Activated CD8-positive, alpha-beta memory T cell treated with anti-CD3 and anti-CD28 coated beads for 1 hour (primary cell): Measurements from ENCODE around the gene TENM4.

Source experiments
- DNase-seq, 2 donors: peaks; one replicate each; pipeline ENCODE4 v3.0.0-alpha.2; 2020; ENCODE audit warnings: low read depth in 1 of 2; ENCODE audit errors: extremely low read depth in 1 of 2

Gene TENM4

DNA sequence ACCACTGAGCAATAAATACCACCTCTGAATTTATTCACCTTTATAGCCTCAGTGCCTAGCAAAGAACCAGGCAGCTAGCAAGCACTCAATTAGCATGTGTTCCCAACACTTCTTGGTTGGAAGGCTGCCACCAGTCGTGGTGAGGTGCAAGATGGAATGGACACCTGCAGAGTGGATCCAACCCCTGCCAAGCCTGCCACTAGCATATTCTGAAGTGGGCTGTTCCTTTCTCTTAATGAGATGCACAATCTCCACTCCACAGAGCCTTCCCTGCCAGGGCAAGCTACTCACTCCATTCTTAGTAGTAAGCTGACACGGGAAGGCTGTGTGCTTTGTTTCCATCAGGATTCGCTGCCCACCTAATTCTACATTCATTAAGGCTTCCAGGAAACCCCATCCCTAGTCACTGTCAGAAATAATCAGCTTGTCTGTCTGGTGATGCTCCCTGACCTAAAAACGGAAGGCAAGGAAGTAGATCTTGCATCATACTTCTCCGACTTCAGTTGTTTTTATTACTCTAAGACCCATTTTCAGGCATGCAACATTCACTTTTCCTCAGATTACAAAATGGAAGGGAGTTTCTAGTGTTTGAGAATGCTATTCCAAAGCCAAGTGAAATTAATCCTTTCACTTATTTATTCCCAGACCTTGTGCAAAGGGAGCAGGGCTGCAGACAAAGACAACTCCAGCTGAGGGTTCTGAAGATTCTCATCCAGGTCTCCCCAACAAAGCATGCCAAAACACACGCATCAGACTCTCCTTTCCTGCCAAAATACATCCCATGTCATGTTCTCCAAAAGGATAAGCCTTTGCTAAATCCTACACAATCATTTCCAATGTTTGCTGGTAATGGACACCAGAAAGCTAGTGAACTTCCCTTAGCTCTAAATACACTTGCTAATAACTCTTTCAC, 128.0 kb downstream of the TENM4 start:
- DNase-seq: no peak

DNA sequence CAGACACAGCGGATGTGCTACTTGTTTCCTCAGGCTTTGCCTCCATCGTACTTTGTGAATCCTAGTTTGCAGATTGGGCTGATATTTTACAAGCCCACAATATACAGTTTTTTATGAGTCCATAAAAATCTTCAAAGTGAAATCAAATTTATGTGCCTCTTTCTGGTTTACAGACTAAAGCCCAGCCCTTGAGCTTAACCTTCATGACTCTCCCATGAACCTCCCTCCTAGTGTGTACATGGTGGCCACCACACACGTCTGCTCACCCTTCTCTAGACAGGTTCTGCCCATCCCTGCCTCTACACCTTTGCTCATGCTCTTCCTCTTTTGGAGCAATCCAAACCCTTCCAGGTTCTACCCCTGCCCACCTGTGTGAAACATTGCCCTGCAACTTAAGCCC, 129.4 kb downstream of the TENM4 start:
- DNase-seq: no peak

DNA sequence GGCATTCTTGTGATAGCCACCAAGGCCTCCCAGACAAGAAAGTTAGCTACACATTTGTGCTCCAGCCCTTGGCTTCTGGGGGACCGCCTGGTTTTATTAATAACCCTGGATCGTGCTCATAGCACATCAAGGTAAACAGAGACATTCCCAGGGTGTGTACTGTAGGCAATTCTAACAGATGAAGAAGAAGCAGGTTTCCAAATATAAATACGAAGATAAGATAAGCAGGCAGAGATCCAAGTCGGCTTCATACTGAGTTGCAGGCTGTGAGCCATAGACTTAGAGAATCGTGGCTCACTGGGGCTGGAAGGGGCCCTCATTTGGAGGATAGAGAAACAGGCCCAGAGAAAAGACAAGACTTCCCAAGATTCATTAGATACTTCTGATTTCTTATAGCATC, 131.4 kb downstream of the TENM4 start:
- DNase-seq: no peak

DNA sequence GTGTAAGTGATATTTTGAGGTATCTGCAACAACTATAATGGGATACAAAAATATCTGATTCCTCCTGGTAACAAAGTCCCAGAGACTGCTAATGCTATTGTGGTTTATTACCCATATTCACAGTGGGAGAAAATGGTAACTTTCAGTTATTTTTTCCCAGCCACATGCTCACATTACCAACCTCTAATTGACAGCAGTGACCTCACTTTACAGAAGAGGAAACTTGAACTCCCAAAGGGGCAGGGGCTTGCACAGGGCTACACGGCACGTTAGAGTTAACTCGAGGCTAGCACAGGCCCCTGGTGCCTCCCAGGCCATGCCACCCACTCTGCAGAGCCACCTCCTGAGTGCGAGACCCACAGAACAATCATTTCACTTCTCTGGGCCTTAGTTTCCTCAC, 132.4 kb downstream of the TENM4 start:
- DNase-seq: no peak

DNA sequence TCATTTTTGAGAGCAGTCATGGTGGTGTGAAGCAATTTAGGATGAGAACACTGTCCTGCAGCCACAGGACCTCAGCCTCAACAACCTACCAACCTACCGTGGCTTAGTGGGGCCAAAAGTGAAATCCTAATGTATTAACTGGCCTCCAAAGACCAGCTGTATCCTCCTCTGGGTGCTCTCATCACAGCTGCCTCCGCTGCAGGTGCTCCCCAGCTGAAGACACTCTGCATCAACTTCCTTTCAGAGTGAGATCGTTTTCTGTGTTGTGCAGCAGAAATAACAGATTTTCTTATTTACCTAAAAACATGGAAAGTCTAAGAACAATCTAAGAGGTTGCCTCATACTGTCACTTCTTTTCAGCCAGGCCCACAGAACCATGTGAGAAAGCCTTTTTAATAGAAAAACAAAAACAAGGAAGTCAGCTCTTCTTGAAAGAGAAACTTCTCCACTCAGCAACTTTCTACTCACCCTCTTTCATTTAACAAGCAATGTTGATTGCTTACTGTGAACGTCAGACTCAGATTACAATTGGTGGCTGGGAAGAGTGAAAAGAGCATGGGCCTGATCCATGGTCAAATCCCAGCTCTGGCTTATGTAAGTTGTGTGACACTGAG, 136.1 kb downstream of the TENM4 start:
- DNase-seq: no peak

DNA sequence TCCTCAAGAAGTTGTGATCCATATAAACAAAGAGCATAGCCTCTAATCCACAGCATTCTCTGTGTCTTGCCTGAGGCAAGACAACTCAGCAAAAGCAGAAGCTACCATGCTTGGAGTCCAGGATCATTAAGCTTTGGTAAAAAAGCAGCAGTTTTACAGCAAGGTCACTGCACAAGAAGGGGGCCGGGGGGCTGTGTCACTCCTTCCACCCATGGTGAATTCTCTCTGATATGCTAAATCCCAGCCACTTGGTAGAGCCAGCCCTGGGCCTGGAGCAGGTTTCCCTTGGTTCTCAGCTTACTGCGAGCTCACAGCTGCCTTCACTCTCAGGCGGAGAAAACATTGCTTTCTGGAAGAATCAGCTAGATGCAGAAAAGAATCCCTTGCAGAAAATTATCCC, 144.7 kb downstream of the TENM4 start:
- no peak for DNase-seq

DNA sequence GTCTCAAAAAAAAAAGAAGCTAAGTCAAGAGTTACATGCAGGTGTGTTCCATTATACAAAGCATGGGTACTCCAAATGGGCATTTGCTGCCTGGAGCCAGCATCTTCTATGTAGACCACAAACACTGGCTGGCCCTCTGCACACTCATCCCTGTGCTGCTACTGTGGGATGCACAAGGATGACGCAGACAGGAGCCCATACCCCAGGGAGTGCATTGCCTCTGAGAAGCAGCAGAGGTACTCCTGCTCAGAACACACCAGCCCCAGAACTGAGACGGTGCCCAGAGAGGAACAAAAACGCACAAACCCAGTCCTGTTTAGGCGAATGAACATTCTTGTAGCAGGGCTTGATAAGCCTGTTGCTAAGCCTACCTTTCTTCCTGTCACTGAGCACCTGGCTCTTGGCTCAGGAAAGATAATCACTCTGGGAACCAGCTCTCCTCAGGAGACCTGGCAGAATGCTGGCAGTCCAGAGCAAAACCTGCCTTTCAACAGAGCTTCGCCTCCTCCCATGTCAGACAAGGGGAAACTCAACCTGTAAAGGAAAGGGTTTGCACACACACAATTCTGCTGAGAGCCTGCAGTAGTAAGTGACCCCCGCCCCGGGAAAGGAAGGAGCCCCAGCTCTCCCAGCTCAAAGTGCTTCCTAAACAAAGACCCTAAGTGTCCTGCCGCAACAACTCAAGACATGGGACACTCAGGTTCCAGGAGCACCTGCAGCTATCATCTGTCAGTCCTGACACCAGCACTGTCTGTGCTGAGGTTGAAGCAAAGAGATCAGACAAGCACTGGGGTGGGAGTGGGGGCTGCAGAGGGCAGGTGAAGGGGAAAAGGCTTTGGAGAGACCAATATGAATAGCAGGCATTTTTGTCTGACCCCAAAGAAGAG, 145.7 kb downstream of the TENM4 start:
- no peak for DNase-seq

DNA sequence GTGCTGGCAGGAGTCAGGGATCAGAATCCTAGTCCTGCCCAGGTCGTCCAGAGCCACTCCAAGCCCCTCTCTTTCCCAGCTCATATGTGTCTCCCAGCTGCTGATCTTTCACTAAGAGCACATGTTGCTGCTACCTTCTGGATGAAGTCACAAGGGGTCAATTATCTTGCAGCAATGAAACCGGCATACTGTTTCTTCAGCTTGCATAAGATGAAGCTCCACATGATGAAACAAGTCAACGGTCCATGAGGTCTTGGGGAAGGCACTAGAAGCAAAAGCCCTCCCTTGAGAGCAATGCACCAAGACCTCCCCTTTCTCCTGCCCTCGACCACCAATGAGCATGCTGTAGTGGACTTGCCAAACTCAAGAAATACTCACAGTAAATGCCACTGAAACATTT, 148.9 kb downstream of the TENM4 start:
- DNase-seq: no peak

DNA sequence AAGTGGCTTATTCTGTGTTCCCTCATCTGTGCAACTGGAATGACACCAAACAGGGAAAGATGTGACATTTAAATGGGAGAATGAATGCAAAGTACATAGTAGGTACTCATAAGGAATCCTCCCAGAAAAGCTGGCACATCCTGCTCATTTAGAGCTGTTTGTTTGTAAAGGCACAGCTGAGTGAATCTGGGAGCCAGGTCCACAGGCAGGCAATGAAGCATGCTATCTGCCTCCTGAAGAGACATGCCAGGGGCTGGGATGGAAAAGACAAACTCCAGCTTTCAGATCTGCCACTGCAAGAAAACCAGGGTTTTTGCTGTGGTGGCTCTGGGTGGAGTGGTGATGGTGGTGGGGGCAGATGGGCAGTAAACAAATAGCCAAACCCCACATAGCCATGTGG, 150.1 kb downstream of the TENM4 start:
- DNase-seq: no peak

DNA sequence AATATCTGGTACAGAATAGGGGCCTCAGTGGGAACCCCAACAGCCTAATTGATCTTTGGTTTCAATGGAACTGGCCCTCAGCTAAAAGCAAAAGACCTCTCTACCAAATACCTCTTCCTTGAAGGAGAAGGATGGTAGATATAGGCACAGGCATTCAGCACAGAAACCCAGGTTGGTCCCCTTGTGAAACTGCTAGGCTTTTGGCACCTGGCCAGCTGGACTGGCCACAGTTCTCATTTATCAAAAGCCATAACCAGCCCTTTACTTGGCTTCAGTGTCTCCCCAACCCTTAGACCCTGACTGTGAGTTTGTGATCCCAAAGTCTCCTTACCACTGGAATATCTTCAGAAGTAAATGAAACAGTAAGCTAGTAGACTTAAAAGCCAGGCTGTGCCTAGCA, 152.9 kb downstream of the TENM4 start:
- no peak for DNase-seq

DNA sequence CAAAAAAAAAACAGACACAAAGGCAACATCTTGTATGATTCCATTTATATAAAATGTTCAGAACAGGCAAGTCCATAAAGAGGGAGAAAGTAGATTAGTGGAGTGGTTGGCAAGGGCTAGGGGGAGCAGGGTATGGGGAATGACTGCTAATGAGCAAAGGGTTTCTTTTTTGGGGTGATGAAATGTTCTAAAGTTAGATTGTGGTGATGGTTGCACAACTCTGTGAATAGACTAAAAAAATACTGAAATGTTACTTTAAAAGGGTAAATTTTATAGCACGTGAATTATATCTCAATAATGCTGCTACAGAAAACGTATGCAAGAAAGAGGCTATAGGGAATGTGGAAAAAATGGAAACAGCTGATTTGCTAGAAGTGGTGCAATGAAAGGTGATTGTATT, 155.1 kb downstream of the TENM4 start:
- no peak for DNase-seq

DNA sequence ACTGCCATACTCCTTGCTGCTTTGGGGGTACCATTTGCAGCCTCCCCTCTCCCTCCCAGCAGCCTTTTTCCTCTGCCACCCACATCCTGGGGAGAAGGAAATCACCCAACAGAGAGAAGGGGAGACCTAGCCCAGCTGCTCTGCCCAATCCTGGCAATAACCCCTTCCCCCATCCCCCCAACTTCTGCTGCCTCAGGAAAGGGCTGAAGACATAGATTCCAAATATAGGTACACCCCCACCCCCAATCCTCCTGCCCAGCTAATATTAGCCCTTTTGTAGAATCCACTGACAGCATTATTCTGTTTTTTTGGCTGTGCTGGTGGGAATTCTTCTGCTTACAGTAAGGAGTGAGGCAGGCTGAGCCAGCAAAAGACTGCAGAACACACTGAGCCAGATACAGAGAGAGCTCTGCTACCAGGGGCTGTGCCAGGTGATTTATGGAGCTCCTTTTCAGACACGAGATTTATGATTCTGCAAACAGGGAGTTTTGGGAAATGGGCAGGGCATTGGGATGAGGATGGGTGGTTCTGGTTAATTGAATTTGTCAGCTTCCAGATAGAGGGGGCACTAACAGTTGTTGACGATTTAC, 164.0 kb downstream of the TENM4 start:
- no peak for DNase-seq

DNA sequence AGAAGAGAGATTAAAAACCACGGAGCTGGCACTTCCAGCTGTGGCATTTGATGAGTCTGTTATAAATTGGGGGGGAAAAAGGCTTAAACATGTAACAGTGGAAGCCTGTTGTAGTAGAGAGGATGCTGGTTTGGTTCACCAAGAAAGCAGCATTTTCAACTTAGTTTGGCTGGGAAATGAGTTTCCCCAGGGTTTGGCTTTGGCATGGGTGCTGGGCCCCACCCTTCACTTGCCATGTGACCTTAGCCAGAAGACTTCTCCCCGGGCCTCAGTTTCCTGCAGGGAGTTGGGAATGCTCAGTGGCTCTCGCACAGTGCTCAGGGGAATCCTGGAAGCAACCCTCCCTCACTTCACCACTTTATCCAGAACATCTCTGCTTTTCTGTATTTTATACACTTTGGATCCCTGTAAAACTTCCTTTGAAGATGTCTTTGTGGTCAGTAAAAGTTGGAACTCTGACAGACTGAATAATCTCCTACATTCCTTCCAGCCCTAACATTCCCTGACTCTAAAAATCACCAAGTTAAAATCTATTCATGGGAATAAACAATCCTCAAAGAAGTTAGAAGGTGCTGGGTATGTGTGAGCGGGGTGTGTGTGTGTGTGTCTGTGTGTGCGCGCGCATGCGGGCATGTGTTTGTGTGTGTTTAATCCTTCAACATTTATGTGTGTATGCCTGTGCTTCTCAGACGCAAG, 166.0 kb downstream of the TENM4 start:
- DNase-seq: no peak

DNA sequence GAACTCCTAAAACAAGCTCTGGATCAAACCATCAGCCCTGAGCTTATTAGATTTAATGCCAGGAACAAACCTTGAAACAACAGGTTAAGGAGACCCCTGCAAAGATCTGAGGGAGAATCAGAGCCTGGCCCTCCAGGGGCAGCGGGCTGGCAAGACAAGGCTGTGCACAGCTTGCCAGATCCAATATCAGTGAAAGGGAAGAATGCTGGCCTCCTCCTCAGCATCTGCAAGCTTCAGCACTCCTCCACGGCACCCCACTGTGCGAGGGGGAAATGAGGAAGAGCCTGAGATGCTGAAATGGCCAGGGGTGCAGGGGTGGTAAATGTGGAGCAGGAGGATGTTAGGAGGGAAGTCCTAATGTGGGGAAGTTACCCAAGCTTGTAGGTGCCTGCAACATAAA, 167.0 kb downstream of the TENM4 start:
- no peak for DNase-seq

DNA sequence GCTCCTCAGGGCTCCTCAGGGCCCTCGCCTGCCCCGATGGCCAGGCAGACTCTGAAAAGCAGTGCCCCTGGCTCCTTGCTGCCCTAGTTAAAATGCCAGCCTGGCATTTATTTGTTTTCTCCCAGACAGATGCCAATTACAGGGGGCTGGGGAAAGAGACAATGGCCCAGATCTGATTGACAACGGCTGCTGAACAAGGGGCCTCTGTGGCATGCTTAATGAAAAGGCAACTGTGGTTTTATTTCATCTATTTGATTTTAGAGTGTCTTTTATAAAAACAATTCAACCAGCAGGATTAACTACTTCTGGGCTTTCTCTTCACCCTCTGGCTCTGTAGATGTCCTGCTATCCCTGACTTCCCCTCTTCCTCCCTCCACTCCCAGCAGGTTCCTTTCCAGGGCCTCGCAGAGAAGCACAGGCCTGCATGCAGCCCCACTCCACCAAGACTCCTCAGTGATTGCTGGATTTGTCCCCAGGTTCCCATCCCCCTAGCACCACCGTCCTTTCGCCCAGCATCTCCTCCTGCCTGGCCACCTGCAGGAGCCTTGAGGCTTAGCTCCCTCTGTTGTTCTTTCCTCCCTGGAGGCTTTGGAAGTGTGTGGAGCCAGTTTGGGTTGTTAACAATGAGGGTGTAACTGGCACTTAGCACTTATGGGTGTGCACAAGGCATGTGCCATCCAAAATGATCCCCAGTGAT, 171.1 kb downstream of the TENM4 start:
- no peak for DNase-seq

DNA sequence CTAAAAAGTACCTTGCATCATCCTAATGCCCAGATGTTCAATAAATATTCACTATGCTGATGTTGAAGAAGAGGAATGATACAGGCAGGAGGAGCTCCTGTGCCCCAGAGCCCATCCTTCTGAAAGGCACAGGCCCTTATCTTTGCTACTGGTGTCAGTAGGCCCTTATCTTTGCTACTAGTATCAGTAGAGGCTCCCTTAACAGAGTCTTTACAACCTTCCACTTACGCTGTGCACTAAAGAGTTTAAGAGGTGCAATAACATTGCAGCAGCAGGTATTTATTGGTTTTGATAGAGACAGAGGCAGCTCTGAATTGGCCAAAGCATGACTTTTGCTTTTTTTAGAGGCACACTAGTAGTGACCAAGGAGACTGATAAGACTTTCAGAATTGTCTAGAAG, 174.4 kb downstream of the TENM4 start:
- no peak for DNase-seq

DNA sequence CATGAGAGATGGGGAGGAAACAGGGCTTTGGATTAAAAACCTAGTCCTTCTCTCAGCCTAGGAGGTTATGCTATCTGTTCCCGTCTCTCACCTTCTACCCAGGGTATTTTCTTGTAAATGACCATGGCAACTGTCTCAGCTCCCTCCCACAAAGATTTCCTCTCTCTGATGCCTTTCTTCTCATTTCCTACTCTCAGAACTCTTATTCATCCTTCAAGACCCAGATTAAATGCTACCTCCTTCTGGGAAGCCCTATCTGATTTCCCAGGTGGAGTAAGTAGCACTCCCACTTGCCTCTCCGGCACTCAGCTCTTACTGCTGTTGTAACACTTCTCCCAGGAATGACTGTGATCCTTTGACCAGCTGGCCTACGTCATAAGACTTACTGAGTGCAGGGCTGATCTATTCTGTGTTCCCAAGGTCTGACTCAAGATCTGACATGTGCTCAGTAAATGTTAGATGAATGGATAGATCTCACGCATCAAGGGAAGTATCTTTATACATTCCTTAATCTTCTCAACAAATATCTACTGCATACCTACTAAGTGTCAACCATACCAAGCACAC, 175.0 kb downstream of the TENM4 start:
- DNase-seq: no peak

DNA sequence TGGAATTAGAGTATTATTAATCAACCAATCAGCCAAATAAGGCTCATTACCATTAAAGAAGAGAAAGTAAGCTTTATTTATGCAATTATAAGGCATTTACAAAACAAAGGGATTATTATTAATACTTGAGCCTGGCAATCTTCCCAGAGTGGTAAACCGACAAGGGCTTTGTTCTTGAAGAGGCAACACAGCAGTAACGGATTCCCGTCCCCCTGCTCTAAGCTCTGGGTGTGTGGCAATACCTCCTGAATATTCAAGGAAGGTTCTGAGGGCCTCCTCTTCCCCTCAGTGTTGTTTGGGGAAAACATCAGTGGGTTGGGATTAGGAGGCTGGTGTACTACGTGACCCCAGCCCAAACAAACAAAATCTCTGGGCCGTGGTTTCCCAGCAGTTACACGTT, 176.5 kb downstream of the TENM4 start:
- DNase-seq: no peak

DNA sequence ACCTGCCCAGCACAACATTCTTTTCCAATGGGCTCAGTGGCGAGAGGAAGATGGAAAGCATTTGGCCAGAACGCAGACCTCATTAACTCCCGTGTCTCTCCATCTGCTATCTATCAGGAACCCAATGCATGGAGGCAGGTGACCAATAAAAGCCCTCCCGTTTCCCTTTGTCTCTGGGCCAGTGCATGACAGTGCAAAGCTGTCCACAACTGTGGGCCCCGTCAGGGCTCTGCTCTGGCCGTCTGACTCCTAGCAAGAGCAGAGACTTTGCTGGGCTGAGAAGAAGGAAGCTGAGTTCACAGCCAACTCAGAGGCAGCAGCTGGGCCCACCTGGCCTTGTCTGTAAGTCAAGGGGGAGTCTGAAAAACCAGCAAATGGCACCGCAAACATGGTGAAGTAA, 177.8 kb downstream of the TENM4 start:
- DNase-seq: no peak

DNA sequence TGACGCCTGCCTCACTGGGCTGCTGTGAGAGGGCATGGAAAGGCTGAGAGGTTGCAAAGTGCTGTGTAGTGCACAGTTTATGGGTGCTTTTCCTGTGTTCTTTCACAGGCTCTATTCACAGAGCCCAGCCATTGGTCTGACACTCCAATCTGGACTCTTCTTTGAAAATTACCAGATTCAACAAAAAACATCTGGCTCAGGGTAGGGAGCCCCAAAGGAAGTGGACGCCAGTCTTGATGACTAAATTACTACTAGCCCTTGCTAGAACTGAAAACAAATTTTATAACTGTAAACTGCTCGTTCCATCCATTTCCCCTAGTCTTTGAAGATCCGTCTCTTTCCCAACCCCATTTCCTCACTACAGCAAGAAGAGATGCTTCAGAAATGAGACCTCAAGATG, 178.6 kb downstream of the TENM4 start:
- DNase-seq: no peak
